GM04503 (cell line): ENCODE results near the gene GAGE12H.
"Not testable (repeated sequence)": the region's sequence is repeated elsewhere in the genome, so short reads cannot be mapped to it uniquely, and the experiment has no call there.

Experiments
- DNase-seq: peaks from one replicate; pipeline ENCODE4 v3.0.0-alpha.2; 2012; ENCODE audit warnings: low read depth

The GAGE12H gene, protein sequence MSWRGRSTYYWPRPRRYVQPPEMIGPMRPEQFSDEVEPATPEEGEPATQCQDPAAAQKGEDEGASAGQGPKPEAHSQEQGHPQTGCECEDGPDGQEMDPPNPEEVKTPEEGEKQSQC

DNA sequence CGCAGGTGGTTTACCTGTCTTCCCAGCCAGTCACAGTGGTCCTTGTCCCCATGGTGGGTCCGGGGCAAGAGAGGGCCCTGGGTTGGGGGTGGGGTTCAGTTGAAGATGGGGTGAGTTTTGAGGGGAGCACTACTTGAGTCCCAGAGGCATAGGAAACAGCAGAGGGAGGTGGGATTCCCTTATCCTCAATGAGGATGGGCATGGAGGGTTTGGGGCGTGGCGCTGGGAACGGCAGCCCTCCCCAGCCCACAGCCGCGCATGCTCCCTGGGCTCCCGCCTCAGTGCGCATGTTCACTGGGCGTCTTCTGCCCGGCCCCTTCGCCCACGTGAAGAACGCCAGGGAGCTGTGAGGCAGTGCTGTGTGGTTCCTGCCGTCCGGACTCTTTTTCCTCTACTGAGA lies at the start of gene GAGE12H:
GAGE12H (plus strand) TSS at position 301 of the 400 bp plus-strand sequence. CDS start 1,155 bp downstream, outside the sequence.
- not testable (repeated sequence) for DNase-seq

DNA sequence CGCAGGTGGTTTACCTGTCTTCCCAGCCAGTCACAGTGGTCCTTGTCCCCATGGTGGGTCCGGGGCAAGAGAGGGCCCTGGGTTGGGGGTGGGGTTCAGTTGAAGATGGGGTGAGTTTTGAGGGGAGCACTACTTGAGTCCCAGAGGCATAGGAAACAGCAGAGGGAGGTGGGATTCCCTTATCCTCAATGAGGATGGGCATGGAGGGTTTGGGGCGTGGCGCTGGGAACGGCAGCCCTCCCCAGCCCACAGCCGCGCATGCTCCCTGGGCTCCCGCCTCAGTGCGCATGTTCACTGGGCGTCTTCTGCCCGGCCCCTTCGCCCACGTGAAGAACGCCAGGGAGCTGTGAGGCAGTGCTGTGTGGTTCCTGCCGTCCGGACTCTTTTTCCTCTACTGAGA lies 47.9 kb upstream of the GAGE12H start, which contains the start of gene GAGE12C:
GAGE12C (plus strand) TSS at position 301 of the 400 bp plus-strand sequence. CDS start 1,155 bp downstream, outside the sequence.
- DNase-seq = not testable (repeated sequence)

DNA sequence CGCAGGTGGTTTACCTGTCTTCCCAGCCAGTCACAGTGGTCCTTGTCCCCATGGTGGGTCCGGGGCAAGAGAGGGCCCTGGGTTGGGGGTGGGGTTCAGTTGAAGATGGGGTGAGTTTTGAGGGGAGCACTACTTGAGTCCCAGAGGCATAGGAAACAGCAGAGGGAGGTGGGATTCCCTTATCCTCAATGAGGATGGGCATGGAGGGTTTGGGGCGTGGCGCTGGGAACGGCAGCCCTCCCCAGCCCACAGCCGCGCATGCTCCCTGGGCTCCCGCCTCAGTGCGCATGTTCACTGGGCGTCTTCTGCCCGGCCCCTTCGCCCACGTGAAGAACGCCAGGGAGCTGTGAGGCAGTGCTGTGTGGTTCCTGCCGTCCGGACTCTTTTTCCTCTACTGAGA lies 38.3 kb upstream of the GAGE12H start, which contains the start of gene GAGE12D:
GAGE12D (plus strand) TSS at position 301 of the 400 bp plus-strand sequence. CDS start 1,155 bp downstream, outside the sequence.
- not testable (repeated sequence) for DNase-seq

DNA sequence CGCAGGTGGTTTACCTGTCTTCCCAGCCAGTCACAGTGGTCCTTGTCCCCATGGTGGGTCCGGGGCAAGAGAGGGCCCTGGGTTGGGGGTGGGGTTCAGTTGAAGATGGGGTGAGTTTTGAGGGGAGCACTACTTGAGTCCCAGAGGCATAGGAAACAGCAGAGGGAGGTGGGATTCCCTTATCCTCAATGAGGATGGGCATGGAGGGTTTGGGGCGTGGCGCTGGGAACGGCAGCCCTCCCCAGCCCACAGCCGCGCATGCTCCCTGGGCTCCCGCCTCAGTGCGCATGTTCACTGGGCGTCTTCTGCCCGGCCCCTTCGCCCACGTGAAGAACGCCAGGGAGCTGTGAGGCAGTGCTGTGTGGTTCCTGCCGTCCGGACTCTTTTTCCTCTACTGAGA lies 28.8 kb upstream of the GAGE12H start, which contains the start of gene GAGE12E:
GAGE12E (plus strand) TSS at position 301 of the 400 bp plus-strand sequence. CDS start 1,155 bp downstream, outside the sequence.
- DNase-seq = not testable (repeated sequence)

DNA sequence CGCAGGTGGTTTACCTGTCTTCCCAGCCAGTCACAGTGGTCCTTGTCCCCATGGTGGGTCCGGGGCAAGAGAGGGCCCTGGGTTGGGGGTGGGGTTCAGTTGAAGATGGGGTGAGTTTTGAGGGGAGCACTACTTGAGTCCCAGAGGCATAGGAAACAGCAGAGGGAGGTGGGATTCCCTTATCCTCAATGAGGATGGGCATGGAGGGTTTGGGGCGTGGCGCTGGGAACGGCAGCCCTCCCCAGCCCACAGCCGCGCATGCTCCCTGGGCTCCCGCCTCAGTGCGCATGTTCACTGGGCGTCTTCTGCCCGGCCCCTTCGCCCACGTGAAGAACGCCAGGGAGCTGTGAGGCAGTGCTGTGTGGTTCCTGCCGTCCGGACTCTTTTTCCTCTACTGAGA lies 19.2 kb upstream of the GAGE12H start, which contains the start of gene GAGE12F:
GAGE12F (plus strand) TSS at position 301 of the 400 bp plus-strand sequence. CDS start 1,155 bp downstream, outside the sequence.
- DNase-seq = not testable (repeated sequence)

DNA sequence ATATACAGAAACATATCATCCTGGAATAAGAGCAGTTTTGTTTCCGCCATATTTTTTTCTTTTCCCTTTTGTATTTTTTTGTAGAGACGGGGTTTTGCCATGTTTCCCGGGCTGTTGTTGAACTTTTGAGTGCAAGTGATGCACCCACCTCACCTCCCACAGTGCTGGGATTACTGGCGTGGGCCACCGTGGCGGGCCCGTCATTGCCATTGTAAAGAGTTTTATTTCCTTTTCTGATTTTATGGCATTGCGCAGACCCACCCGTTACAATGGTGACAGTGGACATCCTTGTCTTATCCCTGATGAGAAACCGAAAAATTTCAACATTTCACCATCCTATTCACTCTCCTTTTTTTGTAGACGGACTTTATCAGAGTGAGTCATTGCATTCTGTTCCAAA lies 11.0 kb upstream of the GAGE12H start:
- DNase-seq = not testable (repeated sequence)

DNA sequence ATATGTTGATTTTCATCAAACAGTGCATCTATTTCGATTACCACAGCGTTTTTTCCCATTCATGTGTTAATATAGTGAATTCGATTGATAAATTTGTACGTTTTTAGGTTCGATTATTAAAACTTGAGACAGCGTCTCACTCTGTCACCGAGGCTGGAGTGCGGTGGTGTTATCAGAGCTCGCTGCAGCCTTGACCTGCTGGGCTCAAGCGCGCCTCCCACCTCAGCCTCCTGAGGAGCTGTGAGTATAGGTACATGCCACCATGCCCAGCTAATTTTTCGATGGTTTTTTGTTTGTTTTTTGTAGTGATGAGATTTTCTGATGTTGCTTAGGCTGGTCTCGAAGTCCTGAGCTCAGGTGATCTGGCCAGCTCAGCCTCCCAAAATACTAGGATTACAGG lies 10.6 kb upstream of the GAGE12H start:
- DNase-seq = not testable (repeated sequence)

DNA sequence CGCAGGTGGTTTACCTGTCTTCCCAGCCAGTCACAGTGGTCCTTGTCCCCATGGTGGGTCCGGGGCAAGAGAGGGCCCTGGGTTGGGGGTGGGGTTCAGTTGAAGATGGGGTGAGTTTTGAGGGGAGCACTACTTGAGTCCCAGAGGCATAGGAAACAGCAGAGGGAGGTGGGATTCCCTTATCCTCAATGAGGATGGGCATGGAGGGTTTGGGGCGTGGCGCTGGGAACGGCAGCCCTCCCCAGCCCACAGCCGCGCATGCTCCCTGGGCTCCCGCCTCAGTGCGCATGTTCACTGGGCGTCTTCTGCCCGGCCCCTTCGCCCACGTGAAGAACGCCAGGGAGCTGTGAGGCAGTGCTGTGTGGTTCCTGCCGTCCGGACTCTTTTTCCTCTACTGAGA lies 9.6 kb upstream of the GAGE12H start, which contains the start of gene GAGE12G:
GAGE12G (plus strand) TSS at position 301 of the 400 bp plus-strand sequence. CDS start 1,155 bp downstream, outside the sequence.
- not testable (repeated sequence) for DNase-seq

DNA sequence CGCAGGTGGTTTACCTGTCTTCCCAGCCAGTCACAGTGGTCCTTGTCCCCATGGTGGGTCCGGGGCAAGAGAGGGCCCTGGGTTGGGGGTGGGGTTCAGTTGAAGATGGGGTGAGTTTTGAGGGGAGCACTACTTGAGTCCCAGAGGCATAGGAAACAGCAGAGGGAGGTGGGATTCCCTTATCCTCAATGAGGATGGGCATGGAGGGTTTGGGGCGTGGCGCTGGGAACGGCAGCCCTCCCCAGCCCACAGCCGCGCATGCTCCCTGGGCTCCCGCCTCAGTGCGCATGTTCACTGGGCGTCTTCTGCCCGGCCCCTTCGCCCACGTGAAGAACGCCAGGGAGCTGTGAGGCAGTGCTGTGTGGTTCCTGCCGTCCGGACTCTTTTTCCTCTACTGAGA lies 9.4 kb downstream of the GAGE12H start, which contains the start of gene GAGE2A:
GAGE2A (plus strand) TSS at position 301 of the 400 bp plus-strand sequence. CDS start 1,155 bp downstream, outside the sequence.
- not testable (repeated sequence) for DNase-seq

DNA sequence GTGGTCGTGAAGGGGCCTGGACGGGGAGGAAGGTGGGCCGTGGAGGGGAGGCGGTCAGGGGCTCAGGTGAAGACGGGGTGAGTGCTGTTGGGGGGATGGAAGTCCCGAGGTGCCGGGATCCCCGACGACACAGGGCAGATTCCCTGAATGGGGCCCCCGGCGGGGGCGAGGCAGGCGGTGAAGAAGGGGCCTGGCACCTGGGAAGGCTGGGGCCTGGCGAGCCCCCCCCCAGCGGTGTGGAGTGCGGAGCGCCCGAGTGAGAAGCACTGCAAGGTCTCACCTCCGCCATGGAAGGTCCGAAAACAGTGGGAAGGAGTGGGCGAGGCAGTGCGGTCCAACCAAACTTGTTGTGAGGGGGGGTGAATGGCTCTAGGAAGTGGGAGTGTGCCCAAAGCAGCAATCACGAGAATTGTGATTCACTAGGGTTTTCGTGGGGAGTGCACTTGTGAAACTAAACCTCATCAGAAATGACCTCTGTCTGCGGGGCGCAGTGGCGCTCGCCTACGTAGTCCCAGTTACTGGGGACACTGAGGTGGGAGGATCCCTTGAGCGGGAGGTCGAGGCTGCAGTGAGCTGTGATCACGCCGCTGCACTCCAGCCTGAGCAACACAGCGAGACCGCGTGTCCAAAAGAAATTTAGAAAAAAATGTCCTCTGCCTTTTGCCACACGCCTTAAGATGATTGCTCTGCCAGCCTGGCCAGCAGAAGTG lies 10.2 kb downstream of the GAGE12H start:
- not testable (repeated sequence) for DNase-seq

DNA sequence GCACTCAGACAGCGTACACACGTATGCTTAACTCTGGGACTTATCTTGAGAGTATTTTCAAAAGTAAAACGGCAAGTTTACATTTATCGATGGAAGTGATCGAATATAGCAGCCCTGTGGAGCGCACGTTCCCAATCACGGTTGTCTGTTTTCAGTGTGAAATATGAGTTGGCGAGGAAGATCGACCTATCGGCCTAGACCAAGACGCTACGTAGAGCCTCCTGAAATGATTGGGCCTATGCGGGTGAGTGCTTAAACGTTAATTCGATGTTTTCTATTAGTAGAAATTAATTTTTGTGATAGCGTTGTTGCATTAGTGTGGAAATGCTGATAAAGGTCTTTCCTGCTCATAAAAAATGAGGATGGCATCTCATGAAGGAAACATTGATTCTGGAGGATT lies 10.7 kb downstream of the GAGE12H start:
- DNase-seq = not testable (repeated sequence)

DNA sequence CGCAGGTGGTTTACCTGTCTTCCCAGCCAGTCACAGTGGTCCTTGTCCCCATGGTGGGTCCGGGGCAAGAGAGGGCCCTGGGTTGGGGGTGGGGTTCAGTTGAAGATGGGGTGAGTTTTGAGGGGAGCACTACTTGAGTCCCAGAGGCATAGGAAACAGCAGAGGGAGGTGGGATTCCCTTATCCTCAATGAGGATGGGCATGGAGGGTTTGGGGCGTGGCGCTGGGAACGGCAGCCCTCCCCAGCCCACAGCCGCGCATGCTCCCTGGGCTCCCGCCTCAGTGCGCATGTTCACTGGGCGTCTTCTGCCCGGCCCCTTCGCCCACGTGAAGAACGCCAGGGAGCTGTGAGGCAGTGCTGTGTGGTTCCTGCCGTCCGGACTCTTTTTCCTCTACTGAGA lies 19.0 kb downstream of the GAGE12H start, which contains the start of gene GAGE1:
GAGE1 (plus strand) TSS at position 301 of the 400 bp plus-strand sequence. CDS start 1,155 bp downstream, outside the sequence.
- DNase-seq = not testable (repeated sequence)

DNA sequence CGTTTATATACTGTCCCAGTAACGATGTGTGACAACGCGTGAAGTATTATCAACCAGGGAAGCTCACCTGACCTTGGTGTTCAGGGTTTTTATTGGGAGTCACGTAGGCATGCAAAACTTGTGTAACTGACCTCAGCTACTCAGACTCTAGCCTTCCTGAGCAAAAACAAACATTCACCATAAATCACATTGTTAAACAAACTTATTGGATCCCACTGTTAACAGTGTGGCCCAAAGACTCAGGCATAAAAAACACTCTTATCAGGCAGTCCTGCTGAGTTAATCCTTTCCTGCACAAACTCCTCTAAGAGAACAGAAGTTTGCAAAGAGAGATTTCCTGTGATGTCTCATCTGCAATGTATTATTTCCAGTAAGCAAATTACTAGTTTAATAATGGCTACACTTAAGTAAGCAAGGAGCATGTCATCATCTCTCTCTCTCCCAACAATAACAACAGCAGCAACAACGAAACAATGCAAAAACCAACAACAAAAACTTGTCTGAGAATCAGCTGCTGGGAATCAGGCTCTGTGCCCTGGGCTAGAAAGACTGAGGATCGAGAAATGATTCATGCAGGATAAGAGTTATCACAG lies 31.1 kb downstream of the GAGE12H start:
- DNase-seq = no peak

DNA sequence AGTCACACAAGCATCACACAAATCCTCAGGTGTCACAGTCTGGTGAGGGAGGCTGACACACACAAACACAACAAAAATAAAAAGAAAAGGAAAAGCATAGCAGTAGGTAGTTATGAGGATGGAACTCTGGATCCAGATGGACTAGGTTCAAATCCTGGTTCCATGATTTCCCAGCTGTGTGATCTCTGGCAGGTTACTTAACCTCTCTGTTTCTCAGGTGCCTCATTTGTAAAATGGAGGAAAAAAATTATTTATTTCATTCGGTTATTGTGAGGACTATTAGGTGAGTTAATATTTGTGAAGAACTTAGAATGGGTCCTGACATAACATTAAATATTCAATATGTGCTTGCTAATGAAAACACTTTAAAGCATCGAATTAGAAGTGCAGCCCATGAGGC lies 38.8 kb downstream of the GAGE12H start:
- DNase-seq = no peak

DNA sequence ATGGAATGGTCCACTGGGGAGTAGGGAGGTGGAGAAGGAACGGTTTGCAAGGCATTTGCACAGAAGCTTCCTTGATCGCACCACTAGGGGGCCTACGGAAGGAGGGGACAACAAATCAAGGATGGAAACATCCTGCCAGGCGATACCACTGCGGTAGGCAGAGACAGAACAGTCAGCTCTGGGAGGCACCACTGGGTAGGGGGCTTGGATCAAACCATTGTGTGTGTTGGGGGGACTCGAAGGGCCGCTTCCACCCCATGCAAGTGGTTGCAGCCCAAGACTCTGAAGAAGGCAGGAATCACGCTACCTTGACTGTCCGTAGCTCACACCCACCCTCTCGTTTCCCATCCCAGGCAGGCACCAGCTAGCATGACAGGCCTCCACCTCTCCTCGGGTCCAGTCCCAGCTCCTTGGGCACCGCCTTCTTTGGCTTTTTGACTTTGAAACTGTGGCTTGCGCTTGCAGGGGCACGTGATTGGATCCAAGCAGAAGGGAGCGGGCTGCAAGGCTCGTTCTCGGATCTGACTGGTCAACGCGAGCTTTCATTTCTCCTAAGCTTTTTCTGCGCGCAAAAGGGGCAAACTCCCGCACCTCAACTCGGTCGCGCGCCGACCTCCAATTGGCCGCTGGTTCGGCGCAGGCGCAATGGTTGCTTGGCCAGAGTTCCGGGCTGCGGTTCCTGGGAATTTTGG lies 47.5 kb downstream of the GAGE12H start:
- DNase-seq = no peak
